T-helper 9 cell (primary cell): ENCODE results near the gene WWOX.

Experiments used
- DNase-seq: peaks from one replicate; pipeline ENCODE4 v3.0.0-alpha.2; 2020

The WWOX gene

GRCh38 chr16:78368121-78369102, 269.0 kb downstream of the WWOX start:
- DNase-seq = no peak

DNA sequence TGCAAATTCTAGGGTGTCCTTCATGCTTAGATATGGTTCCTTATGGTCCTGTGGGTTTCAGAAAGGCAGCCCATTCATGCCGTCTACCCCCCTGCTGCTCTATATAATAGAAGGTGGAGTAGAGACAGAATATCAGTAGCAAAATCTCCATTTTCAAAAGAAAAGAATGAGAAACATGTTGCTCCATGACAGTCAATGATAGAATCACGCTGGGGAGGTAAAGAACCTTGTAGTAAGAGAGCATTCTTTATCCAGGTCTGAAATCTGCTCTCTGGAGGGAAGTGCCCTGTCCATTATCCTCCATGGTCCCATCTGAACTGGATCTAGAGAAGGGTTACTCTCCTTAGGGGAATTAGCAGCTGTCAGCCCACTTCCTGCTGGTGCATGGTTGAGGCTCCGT, 272.8 kb downstream of the WWOX start:
- no peak for DNase-seq

DNA sequence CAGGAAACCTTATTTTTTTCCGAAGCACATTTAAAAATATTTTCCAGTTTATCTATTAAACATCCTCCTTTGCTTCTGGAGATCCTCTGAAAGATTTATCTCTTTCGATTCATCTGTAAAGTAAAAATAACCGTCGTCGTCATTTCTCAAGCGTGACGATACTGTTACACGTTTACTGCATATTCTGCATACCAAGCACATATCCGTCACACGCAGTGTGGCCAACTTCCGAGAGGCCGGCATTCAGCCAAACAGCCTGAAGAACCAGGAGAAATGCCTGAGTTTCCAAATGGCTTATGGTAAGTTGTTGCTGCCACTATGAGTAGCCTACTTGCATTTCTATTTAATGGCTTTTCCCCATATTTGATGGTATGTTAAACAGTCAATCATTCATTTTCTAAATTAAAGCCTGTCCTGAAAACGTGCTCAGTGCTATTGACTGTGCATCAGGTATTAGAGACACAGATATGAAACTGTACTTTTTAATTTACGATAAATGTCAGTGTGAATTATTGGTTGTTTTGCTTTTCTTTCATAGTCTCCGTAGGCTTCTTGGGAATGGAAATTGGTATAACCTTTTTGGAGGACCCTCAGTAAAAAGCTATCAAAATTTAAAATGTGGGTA, 275.7 kb downstream of the WWOX start:
- DNase-seq = no peak

GRCh38 chr16:78376452-78376851, 277.0 kb downstream of the WWOX start:
- DNase-seq = no peak

DNA sequence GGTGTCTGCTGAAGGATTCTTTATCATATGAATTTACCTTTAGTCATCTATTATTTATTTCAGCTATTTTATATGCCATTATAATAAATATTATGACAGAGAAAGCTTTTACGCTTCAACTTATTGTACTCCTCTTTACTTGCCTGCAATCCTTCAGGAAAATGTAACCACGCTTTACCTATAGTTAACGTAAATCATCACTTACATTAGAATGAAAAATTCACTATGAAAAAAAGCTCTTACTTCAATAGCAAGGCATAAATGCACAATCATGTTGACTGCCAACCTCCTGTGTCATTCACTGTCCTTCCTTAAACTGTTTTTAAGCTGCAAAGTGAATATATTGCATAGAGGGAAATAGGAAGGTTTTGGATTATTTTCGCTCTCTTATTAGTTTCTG, 277.9 kb downstream of the WWOX start:
- no peak for DNase-seq

DNA sequence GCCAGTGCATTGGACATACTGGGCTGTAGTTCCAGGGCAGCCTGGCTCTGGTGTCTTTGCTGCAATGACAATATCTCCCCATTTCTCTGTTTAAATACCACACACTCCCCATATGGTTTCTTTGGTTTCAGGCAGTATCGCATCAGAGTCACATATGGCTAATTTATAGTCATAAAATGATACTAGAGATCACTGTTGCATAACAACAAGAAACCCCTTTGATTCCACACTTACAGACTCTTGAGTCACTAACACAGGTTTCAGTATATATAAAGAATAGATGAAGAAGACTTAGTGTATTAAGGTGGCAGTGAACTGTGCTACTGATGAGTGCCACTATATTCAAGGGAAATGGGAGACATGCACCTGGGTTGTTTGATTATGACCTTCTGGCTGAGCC, 281.6 kb downstream of the WWOX start:
- no peak for DNase-seq

DNA sequence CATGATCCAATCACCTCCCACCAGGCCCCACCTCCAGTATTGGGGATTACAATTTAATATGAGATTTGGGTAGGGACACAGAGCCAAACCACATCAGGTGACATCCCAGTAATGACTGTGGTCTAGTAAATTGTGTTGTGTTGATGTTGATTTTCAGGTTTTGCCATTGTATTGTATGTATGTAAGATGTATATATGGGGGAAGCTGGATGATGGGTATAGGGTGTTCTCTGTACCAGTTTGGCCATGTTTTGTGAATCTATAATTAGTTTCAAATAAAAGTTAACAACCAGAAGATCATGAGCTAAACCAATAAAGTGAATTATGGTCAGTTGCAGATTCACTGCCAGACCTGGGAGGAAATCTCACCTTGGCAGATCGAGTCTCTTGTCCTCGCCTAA, 283.7 kb downstream of the WWOX start:
- no peak for DNase-seq

DNA sequence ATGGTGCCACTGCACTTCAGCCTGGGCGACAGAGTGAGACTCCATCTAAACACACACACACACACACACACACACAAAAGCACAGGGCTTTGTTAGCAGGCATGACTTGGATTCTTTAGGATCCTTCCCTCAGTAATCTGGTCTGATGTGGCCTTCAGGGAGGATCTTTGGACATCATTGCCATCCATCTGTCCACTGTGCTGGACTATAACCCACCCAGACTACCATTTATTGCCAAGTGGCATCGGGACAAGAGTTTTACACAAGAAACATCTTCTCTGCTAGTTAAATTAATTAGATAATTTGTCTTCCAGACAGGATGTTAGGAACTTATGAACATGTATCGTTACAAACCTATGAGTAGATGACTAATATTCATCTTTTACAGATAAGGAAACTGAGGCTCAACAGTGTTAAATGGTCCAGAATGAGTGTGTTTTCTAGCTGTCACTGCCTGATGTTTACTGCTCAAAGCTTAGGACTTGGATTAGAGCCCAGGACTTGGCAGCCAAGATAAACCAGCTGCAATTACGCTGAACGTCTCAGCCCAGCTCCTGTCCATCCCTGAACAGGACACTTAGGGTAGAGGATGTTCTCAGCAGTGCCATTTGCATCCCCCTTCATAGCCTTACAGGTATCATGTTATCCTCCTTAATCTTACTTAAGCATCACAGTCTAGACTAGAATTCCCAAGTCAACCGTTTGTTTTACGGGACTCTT, 285.8 kb downstream of the WWOX start:
- no peak for DNase-seq

- DNase-seq = no peak
Measured at GRCh38 chr16:78386557-78387324, 287.3 kb downstream of the WWOX start.

DNA sequence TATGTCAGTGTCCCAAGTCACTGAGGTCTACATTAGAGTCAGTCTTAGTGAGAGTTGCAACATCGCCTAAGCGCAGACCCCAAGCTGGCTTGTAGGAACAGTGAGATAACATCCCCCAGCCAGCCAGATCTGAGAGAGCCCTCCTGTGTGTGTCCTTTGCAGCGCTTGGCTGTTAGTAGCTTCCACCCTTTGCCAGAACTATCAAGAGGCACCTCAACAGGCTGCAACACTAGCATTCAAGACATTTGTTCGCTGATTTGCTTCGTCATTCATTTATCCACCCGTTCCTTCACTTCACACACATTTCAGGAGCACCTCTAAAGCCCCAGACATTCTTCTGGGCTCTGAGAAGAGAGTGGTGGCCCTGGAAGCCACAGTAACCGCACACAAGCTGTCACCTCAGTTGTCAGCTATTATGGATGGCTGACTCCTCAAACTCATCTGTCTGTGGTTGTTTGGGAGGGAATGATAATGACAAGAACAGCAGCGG, 289.6 kb downstream of the WWOX start:
- no peak for DNase-seq

- no peak for DNase-seq
Measured at GRCh38 chr16:78390092-78390491, 290.6 kb downstream of the WWOX start.

GRCh38 chr16:78390508-78391324, 291.3 kb downstream of the WWOX start:
- DNase-seq = no peak

DNA sequence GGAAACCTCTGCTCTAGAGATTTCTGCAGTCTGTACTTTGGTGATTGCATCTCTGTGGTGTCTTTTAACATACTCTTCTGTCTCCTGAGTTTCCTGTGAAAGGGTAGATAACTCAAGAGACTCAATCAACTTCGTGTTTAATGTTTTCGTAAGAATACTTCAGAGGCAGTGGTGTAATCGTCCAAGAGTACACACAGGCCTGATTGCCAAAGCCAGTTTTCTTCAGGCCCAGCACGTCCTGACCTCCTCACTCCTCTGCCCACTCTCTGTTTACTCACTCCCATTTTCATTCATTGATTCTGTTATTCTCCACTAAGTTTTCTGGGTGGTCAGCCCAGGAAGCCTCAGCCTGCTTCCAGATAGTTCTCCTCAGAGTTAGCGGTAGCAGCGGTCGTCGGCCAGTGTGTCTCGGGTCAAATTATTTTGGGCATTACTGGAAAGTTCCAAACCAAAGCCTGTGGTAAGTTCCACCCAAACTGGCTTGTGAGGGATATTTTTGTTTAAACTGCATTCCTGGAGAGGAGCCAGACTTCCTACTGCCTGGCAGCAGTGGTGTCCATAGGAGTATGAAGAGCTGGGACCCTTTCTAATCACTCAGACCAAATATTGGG, 293.2 kb downstream of the WWOX start:
- DNase-seq = no peak

DNA sequence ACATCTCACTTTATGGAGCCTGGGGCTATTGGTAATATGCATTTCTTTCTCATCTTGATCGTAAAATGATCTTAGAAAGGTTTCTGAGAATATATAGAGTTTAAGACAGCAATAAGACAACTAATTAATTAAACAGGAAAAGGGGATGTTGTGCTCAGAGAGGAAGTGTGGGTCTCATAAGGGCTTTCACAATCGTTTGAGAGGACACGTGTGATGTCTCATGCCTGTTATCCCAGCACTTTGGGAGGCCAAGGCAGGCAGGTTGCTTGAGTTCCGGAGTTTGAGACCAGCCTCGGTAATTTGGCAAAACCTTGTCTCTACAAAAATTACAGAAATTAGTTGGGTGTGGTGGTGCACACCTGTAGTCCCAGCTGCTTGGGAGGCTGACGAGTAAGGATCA, 295.6 kb downstream of the WWOX start:
- DNase-seq = no peak

GRCh38 chr16:78396046-78396445, 296.6 kb downstream of the WWOX start:
- no peak for DNase-seq

DNA sequence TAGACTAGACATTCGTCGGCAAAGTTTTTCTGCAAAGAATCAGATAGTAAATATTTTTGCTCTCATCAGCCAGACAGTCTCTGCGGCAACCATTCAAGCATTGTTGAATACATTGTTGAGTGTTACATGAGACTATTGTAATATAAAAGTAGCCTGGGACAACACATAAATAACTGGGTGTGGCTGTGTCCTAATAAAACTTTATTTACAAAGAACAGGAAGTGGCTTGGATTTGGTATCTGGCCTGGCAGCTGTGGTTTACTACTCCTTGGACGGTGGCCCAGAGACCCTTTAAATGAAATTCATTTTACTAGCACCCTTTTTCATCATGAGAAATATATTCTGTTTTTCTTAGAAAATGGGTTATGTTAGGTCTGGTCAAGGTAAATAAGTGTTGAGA, 297.2 kb downstream of the WWOX start:
- no peak for DNase-seq

DNA sequence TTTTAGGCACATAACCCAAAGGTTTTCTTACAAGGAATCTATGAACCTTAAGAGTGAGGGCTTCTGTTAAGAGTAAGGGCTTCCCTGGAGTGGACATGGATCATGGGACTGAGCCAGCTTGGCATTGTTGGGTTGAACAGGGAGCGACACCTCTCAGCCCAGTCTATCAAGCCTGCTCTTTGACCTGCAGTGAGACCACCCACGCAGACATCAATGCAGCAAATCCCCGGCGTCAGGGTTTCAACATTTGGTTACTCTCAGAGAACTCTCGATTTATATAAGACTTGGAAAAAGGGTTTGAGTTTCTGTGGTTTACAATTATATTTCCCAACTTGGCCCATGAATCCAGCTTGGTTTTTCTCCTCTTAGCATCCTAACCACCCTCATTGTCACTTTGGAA, 299.9 kb downstream of the WWOX start:
- DNase-seq = no peak

DNA sequence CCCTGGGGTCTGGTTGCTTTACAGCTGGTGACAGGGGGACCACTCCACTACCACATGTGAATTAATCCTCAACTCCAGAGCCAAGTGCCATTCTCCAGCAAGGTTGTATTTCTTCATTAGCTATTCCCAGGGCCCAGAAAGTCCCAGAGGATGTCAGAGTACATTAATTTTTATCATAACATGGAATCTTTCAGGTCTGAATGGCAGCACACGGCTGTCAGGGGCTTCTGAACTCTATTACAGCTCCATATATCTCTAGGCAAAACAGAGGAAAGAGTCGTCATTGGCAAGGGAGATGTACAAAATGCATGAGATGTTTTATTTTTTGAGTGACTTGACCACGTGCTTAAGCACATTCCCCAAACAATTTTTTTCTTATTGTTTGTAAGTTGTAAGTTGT, 303.4 kb downstream of the WWOX start:
- DNase-seq = no peak

DNA sequence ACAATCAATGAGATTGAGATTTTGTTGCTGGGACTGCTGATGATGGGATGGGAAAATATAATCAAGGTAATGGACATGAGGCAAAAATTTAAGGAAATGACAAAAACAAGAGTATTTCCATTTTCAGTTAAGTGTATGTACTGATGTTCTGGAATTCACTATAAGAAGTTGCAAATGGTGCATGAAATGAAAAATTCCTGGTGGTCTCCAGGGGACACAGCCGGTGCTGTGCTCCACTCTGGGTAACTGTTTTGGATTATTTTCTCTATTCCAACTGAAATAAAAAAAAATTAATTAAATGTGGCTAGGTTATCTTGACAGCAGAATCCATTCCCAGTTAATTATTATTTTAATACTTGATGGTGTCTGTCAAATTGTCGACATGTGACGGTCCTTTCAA, 305.6 kb downstream of the WWOX start:
- no peak for DNase-seq

DNA sequence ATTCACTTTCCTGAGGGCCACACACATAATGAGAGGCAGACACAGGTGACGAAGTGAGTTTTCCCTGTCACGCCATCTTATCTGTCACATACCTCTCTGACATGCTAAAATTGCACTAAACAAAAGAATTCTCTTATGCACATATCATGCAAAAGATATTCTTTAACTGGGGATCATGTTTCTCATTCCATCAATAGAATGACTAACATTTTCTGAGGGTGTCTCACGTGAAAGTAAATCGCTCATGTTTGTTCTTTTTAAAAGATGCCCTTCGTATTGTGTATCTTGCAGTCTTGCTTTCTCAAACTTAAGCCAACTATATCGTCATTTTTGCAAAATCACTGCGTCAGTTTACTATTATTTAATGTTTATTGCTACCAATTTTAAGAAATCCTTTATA, 306.4 kb downstream of the WWOX start:
- DNase-seq = no peak

GRCh38 chr16:78407191-78407590, 307.7 kb downstream of the WWOX start:
- no peak for DNase-seq
